ENCODE measurements around the gene SHISA9.

The SHISA9 gene

GRCh38 chr16:13157082-13157481 lies 255.7 kb downstream of the SHISA9 start:
- no peaks in the 10 kb centered on the region for H3K4me1 ChIP-seq
- no peak for DNase-seq

DNA sequence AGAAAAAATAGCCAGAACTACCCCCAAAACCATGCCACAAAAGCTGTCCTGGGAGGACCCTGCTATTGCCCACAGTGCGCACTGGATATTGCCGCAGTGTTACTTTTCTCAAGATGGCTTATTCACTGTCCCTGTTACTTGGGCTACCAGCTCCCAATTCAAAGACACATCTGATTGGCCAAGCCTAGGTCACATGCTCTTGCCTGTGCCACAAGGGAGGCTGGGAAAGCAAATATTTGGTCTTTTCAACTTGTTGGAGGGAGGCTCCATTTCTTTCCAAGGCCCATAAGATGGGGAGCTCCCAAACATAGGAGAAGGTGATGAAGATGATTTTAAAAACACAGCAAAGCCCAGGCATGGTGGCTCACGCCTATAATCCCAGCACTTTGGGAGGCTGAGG lies 257.0 kb downstream of the SHISA9 start:
- TF ChIP-seq, protein P1, sequence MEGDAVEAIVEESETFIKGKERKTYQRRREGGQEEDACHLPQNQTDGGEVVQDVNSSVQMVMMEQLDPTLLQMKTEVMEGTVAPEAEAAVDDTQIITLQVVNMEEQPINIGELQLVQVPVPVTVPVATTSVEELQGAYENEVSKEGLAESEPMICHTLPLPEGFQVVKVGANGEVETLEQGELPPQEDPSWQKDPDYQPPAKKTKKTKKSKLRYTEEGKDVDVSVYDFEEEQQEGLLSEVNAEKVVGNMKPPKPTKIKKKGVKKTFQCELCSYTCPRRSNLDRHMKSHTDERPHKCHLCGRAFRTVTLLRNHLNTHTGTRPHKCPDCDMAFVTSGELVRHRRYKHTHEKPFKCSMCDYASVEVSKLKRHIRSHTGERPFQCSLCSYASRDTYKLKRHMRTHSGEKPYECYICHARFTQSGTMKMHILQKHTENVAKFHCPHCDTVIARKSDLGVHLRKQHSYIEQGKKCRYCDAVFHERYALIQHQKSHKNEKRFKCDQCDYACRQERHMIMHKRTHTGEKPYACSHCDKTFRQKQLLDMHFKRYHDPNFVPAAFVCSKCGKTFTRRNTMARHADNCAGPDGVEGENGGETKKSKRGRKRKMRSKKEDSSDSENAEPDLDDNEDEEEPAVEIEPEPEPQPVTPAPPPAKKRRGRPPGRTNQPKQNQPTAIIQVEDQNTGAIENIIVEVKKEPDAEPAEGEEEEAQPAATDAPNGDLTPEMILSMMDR (IDR thresholded peaks at IDR 0.05; ENCODE audit: low read depth, low read length) = no peak
- no peak for DNase-seq
- Histone ChIP-seq H3K4me3 (ENCODE audit: low read depth, low read length) (no peak overlapping the region), H3K4me1 (no peaks in the 10 kb centered on the region), H3K27me3 (no peaks in the 10 kb centered on the region), H3K9me3 (peaks cover 2% of the 10 kb centered on the region), H3K36me3 (no peaks in the 10 kb centered on the region)

More at GRCh38 chr16:13157082-13157481, 255.7 kb downstream of the SHISA9 start:
- TF ChIP-seq, protein P1 (IDR thresholded peaks at IDR 0.05; ENCODE audit: low read depth, low read length) = no peak
- peaks cover 2% of the 10 kb centered on the region for H3K9me3 ChIP-seq
- H3K4me3 ChIP-seq (ENCODE audit: low read depth, low read length) = no peak overlapping the region
- no peaks in the 10 kb centered on the region for H3K36me3 ChIP-seq
- H3K27me3 ChIP-seq = no peaks in the 10 kb centered on the region

DNA sequence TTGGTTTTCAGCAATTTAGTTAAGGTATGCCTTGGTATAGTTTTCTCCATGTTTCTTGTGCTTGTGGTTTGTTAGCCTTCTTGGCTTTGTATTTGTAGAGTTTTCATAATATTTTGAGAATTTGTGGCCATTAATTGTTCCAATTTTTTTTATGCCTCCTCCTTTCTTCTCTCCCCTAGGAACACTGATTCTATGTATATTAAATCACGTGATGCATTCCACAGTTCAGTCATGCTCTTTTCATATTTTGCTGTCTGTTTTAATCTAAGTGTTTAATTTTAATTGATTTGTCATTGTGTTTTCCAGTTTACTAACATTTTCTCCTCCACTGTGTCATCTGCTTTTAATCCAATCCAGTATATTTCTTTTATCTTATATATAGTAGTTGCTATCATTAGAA lies 263.6 kb downstream of the SHISA9 start:
- no peaks in the 10 kb centered on the region for H3K36me3 ChIP-seq
- H3K9me3 ChIP-seq = peaks cover 2% of the 10 kb centered on the region; the same call in 1 of the 2 replicates
- no peaks in the 10 kb centered on the region for H3K27me3 ChIP-seq
- no peak for DNase-seq
- H3K4me3 ChIP-seq (ENCODE audit: low read depth, low read length) = no peak overlapping the region
- TF ChIP-seq, protein P1 (IDR thresholded peaks at IDR 0.05; ENCODE audit: low read depth, low read length) = no peak
- no peaks in the 10 kb centered on the region for H3K4me1 ChIP-seq

GRCh38 chr16:13168091-13168572 lies 266.7 kb downstream of the SHISA9 start:
- Histone ChIP-seq H3K9me3 (no peaks in the 10 kb centered on the region), H3K4me3 (ENCODE audit: low read depth, low read length) (no peak overlapping the region), H3K36me3 (no peaks in the 10 kb centered on the region), H3K4me1 (no peaks in the 10 kb centered on the region), H3K27me3 (no peaks in the 10 kb centered on the region)
- DNase-seq = no peak
- TF ChIP-seq, protein P1 (IDR thresholded peaks at IDR 0.05; ENCODE audit: low read depth, low read length) = no peak

- Histone ChIP-seq H3K9me3 (no peaks in the 10 kb centered on the region), H3K36me3 (no peaks in the 10 kb centered on the region), H3K4me1 (no peaks in the 10 kb centered on the region), H3K27me3 (no peaks in the 10 kb centered on the region), H3K4me3 (ENCODE audit: low read depth, low read length) (no peak overlapping the region)
- TF ChIP-seq, protein P1 (IDR thresholded peaks at IDR 0.05; ENCODE audit: low read depth, low read length) = no peak
- DNase-seq = no peak
Measured at GRCh38 chr16:13171313-13171712, 269.9 kb downstream of the SHISA9 start.

GRCh38 chr16:13176711-13177110 lies 275.3 kb downstream of the SHISA9 start:
- Histone ChIP-seq H3K36me3 (no peaks in the 10 kb centered on the region), H3K4me3 (ENCODE audit: low read depth, low read length) (no peak overlapping the region), H3K27me3 (no peaks in the 10 kb centered on the region), H3K9me3 (no peaks in the 10 kb centered on the region), H3K4me1 (no peaks in the 10 kb centered on the region)
- TF ChIP-seq, protein P1 (IDR thresholded peaks at IDR 0.05; ENCODE audit: low read depth, low read length) = no peak
- DNase-seq = no peak

Data from BE2C (cell line).